Esophagus muscularis mucosa (tissue), 4 donors: ENCODE results near the gene KLHL3. TPM values are rescaled to one million over a fixed set of nuclear protein-coding genes. Genes with fewer than 3 reads are reported as not detected.
A peak's percentile ranks its signal among the peaks of the same experiment; 100 is the strongest.

ENCODE experiments used
- DNase-seq: peaks from one replicate; pipeline ENCODE4 v3.0.0-alpha.2; 2017; ENCODE audit errors: extremely low spot score
- H3K27ac ChIP-seq, 4 donors: fragments of 200-600 bp; sonication (generic); replicated peaks in 1 of 4; 1 replicate in 3 of 4; 2 replicates in 1 of 4; pipeline ENCODE4 v1.5.1; 2016 to 2019; ENCODE audit warnings: mild to moderate bottlenecking in 1 of 4
- H3K27me3 ChIP-seq, 4 donors: fragments of 200-600 bp; sonication (generic); one replicate each; pipeline versions ENCODE4 v1.5.1 to v1.6.0; 2016 to 2019
- H3K36me3 ChIP-seq, 4 donors: fragments of 200-600 bp; sonication (generic); one replicate each; pipeline ENCODE4 v1.5.1; 2016 to 2019
- H3K4me1 ChIP-seq, 4 donors: fragments of 200-600 bp; sonication (generic); one replicate each; pipeline ENCODE4 v1.5.1; 2016 to 2019
- H3K4me3 ChIP-seq, 4 donors: fragments of 200-600 bp; sonication (generic); 1 replicate in 2 of 4; 2 replicates in 2 of 4; pipeline ENCODE4 v1.5.1; 2016 to 2019; ENCODE audit warnings: mild to moderate bottlenecking in 4 of 4, moderate library complexity in 1 of 4
- H3K9me3 ChIP-seq, 4 donors: fragments of 200-600 bp; sonication (generic); 1 replicate in 3 of 4; 2 replicates in 1 of 4; pipeline ENCODE4 v1.5.1; 2016 to 2019
- CTCF ChIP-seq, 3 experiments: fragments of 200-600 bp in 2 of 3; fragments of 450-650 bp in 1 of 3; sonication (generic) in 2 of 3; IDR thresholded peaks; one replicate each; pipeline ENCODE4 v1.5.1; 2017 to 2019; ENCODE audit warnings: antibody characterized with exemption in 3 of 3, mild to moderate bottlenecking in 2 of 3, moderate library complexity in 1 of 3
- EP300 ChIP-seq: sonication (generic); formaldehyde crosslinking; IDR thresholded peaks from one replicate; pipeline ENCODE4 v1.6.1; 2017; ENCODE audit warnings: antibody characterized with exemption
- POLR2A ChIP-seq: fragments of 450-650 bp; IDR thresholded peaks from one replicate; pipeline ENCODE4 v1.6.1; 2017; ENCODE audit warnings: antibody characterized with exemption, moderate library complexity, mild to moderate bottlenecking, low read depth
- POLR2AphosphoS5 ChIP-seq, 2 donors: sonication (generic); formaldehyde crosslinking; IDR thresholded peaks; one replicate each; pipeline ENCODE4 v1.6.1; 2017; ENCODE audit warnings: antibody characterized with exemption in 2 of 2
- WGBS: methylation state at CpG from one replicate; pipeline ENCODE4 v1.1.5; 2018; 5-methylcytosine and 5-hydroxymethylcytosine counted together
- intact Hi-C: fragments of 100-400 bp; cut with DNase I; formaldehyde crosslinking; loops from one replicate; pipeline ENCODE4 v1.15.1; 2023
- total RNA-seq, 4 donors: library from RNA; depleted of rRNA; stranded (reverse); fragments of >200 nt; gene quantifications; one replicate each; pipeline versions ENCODE4 v1.1.0 to v1.2.1, GENCODE V29; 2016

Gene KLHL3
- total RNA-seq, 4 donors from 2014 or later, result 3.0 to 7.8 (median 5.6) TPM

GRCh38 chr5:137621861-137622823, 113.7 kb downstream of the KLHL3 start:
- H3K4me1 ChIP-seq, result peaks cover 4 to 32% (median 7%) of the 10 kb centered on the region in 4 donors
- intact Hi-C loops, result no loop called here
- 92% methylated on average over 8 of the region's 10 CpGs for WGBS

GRCh38 chr5:137621306-137621705, 114.6 kb downstream of the KLHL3 start:
- Histone ChIP-seq H3K27ac (no peak overlapping the region), H3K36me3 (peaks cover 0 to 20% (median 0%) of the 10 kb centered on the region in 4 donors), H3K9me3 (no peaks in the 10 kb centered on the region), H3K4me1 (peaks cover 4 to 32% (median 7%) of the 10 kb centered on the region in 4 donors), H3K4me3 (no peak overlapping the region), H3K27me3 (no peaks in the 10 kb centered on the region)
- DNase-seq, result no peak
- intact Hi-C loops, result no loop called here
- TF ChIP-seq CTCF (IDR thresholded peaks at IDR 0.05) (no peak), EP300 (no peak), POLR2A (no peak), POLR2AphosphoS5 (IDR thresholded peaks at IDR 0.05) (no peak)
- 87% methylated on average over 3 of the region's 3 CpGs for WGBS

More at GRCh38 chr5:137621861-137622823, 113.7 kb downstream of the KLHL3 start:
- no peaks in the 10 kb centered on the region for H3K9me3 ChIP-seq
- H3K27me3 ChIP-seq, result no peaks in the 10 kb centered on the region
- H3K36me3 ChIP-seq, result peaks cover 0 to 20% (median 0%) of the 10 kb centered on the region in 4 donors
- peak overlapping the region in 2 of 4 donors; percentile 3 to 14 for H3K27ac ChIP-seq
- no peak for TF ChIP-seq POLR2A
- TF ChIP-seq EP300, result no peak
- DNase-seq, result no peak
- no peak overlapping the region for H3K4me3 ChIP-seq

- peaks cover 0 to 13% (median 0%) of the 10 kb centered on the region in 4 donors for H3K36me3 ChIP-seq
- no peaks in the 10 kb centered on the region for H3K9me3 ChIP-seq
- 64% methylated on average over 11 of the region's 12 CpGs for WGBS
- no peak for TF ChIP-seq EP300
- no peak for TF ChIP-seq POLR2AphosphoS5 (IDR thresholded peaks at IDR 0.05)
- no peak for TF ChIP-seq CTCF (IDR thresholded peaks at IDR 0.05)
- TF ChIP-seq POLR2A, result no peak
- DNase-seq, result no peak
- peaks cover 4 to 24% (median 7%) of the 10 kb centered on the region in 4 donors for H3K4me1 ChIP-seq
- no peak overlapping the region for H3K27ac ChIP-seq
- intact Hi-C loops, result no loop called here
- no peaks in the 10 kb centered on the region for H3K27me3 ChIP-seq
- no peak overlapping the region for H3K4me3 ChIP-seq
Measured at GRCh38 chr5:137619191-137619870, 116.6 kb downstream of the KLHL3 start.

GRCh38 chr5:137618476-137618875, 117.4 kb downstream of the KLHL3 start:
- no peak for DNase-seq
- TF ChIP-seq CTCF (IDR thresholded peaks at IDR 0.05) (no peak), POLR2AphosphoS5 (IDR thresholded peaks at IDR 0.05) (no peak), EP300 (no peak), POLR2A (no peak)
- Histone ChIP-seq H3K9me3 (no peaks in the 10 kb centered on the region), H3K27me3 (no peaks in the 10 kb centered on the region), H3K4me3 (no peak overlapping the region), H3K36me3 (peaks cover 0 to 13% (median 0%) of the 10 kb centered on the region in 4 donors), H3K4me1 (peaks cover 4 to 20% (median 7%) of the 10 kb centered on the region in 4 donors), H3K27ac (no peak overlapping the region)
- intact Hi-C loops, result no loop called here
- WGBS, result 90% methylated on average over 7 of the region's 7 CpGs
